PFSK-1 (cell line): ENCODE data around the gene ARL3.

Source experiments
- FOXP2 ChIP-seq: optimal IDR thresholded peaks from 2 replicates; pipeline ENCODE3; 2011; ENCODE audit warnings: borderline replicate concordance, control low read depth, inconsistent platforms; ENCODE audit not compliant: insufficient read depth; ENCODE audit errors: extremely low read length, extremely low read depth
- POLR2AphosphoS5 ChIP-seq: IDR thresholded peaks from 2 replicates; pipeline ENCODE4 v1.6.1; 2012; ENCODE audit warnings: low read depth, mild to moderate bottlenecking, control low read depth, low read length, moderate library complexity
- SIN3A ChIP-seq: IDR thresholded peaks from 2 replicates; pipeline ENCODE4 v1.6.1; 2012; ENCODE audit warnings: mild to moderate bottlenecking, low read length, moderate library complexity, borderline replicate concordance; ENCODE audit not compliant: insufficient read depth
- TAF1 ChIP-seq: IDR thresholded peaks from 2 replicates; pipeline ENCODE4 v1.6.1; 2012; ENCODE audit warnings: low read length, control low read depth, borderline replicate concordance; ENCODE audit not compliant: insufficient read depth
- TF ChIP-seq, protein P1 (sequence below), 2 experiments: IDR thresholded peaks; 2 replicates each; pipeline versions ENCODE4 v1.6.1 to v1.8.0; 2011 to 2012; ENCODE audit warnings: low read depth in 2 of 2, low read length in 2 of 2, control low read depth in 1 of 2, inconsistent platforms in 1 of 2, mild to moderate bottlenecking in 1 of 2, moderate library complexity in 1 of 2; ENCODE audit not compliant: insufficient read depth in 1 of 2

- TF ChIP-seq, protein P1, sequence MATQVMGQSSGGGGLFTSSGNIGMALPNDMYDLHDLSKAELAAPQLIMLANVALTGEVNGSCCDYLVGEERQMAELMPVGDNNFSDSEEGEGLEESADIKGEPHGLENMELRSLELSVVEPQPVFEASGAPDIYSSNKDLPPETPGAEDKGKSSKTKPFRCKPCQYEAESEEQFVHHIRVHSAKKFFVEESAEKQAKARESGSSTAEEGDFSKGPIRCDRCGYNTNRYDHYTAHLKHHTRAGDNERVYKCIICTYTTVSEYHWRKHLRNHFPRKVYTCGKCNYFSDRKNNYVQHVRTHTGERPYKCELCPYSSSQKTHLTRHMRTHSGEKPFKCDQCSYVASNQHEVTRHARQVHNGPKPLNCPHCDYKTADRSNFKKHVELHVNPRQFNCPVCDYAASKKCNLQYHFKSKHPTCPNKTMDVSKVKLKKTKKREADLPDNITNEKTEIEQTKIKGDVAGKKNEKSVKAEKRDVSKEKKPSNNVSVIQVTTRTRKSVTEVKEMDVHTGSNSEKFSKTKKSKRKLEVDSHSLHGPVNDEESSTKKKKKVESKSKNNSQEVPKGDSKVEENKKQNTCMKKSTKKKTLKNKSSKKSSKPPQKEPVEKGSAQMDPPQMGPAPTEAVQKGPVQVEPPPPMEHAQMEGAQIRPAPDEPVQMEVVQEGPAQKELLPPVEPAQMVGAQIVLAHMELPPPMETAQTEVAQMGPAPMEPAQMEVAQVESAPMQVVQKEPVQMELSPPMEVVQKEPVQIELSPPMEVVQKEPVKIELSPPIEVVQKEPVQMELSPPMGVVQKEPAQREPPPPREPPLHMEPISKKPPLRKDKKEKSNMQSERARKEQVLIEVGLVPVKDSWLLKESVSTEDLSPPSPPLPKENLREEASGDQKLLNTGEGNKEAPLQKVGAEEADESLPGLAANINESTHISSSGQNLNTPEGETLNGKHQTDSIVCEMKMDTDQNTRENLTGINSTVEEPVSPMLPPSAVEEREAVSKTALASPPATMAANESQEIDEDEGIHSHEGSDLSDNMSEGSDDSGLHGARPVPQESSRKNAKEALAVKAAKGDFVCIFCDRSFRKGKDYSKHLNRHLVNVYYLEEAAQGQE (IDR thresholded peaks at IDR 0.05; ENCODE audit: insufficient read depth in 1 of 2, low read depth in 2 of 2, low read length in 2 of 2) = no peak
- TF ChIP-seq TAF1 (no peak), SIN3A (no peak), POLR2AphosphoS5 (no peak), FOXP2 (no peak)
Observed at GRCh38 chr10:102648889-102649796, 65.1 kb downstream of the ARL3 start.
